Calu3 (cell line): ENCODE results near the gene TFDP3. TPM values are rescaled to one million over a fixed set of nuclear protein-coding genes. Genes with fewer than 3 reads are reported as not detected.

Experiments used
- Bru-seq: library from RNA; stranded (reverse); fragments of 400-500 nt; gene quantifications from one replicate; lab custom pipeline; 2021; lab: Mats Ljungman, UMichigan
- BruChase-seq, 2 experiments: library from RNA; stranded (reverse); fragments of 400-500 nt; gene quantifications; one replicate each; lab custom pipeline; 2021; lab: Mats Ljungman, UMichigan
- BruUV-seq: library from RNA; stranded (reverse); fragments of 400-500 nt; replicated peaks from 2 replicates; lab custom pipeline; 2021; lab: Mats Ljungman, UMichigan
- CTCF ChIA-PET: fragments of 300-600 bp; sonication (Branson Sonifier 250); formaldehyde crosslinking; loops from one replicate; lab custom pipeline; 2022; ENCODE audit warnings: antibody characterized with exemption; lab: Charles Lee
- DNase-seq: peaks from one replicate; pipeline ENCODE4 v3.0.0; 2022
- H3K27ac Mint-ChIP-seq: one replicate; pipeline ENCODE4 v1.8.0; 2022; ENCODE audit warnings: mixed read lengths; ENCODE audit not compliant: unreplicated experiment
- H3K27me3 Mint-ChIP-seq: one replicate; pipeline ENCODE4 v1.8.0; 2022; ENCODE audit warnings: mixed read lengths; ENCODE audit not compliant: unreplicated experiment
- H3K36me3 Mint-ChIP-seq: one replicate; pipeline ENCODE4 v1.8.0; 2022; ENCODE audit warnings: mild to moderate bottlenecking, moderate library complexity, mixed read lengths; ENCODE audit not compliant: insufficient read depth, unreplicated experiment
- H3K4me1 Mint-ChIP-seq: one replicate; pipeline ENCODE4 v1.8.0; 2022; ENCODE audit warnings: mild to moderate bottlenecking, low read depth, mixed read lengths; ENCODE audit not compliant: unreplicated experiment
- H3K4me3 Mint-ChIP-seq: one replicate; pipeline ENCODE4 v1.8.0; 2022; ENCODE audit warnings: mild to moderate bottlenecking, low read depth, moderate library complexity, mixed read lengths; ENCODE audit not compliant: unreplicated experiment
- H3K9me3 Mint-ChIP-seq: one replicate; pipeline ENCODE4 v1.8.0; 2022; ENCODE audit warnings: low read depth, mixed read lengths; ENCODE audit not compliant: unreplicated experiment
- intact Hi-C: fragments of 100-400 bp; cut with micrococcal nuclease; formaldehyde crosslinking; loops from one replicate; pipeline ENCODE4 v1.10.0; 2022; ENCODE audit not compliant: unreplicated experiment
- long read RNA-seq: library from polyadenylated mRNA; stranded (forward); transcript quantifications from one replicate; pipeline ENCODE4 v2.0.0, GENCODE V29; 2022
- total RNA-seq: library from RNA; stranded (reverse); gene quantifications from 2 replicates; pipeline ENCODE4 v1.2.3, GENCODE V29; 2022
- TF ChIP-seq, protein P1 (sequence below): fragments of 200-600 bp; IDR thresholded peaks from one replicate; pipeline ENCODE4 v1.8.0; 2022; ENCODE audit warnings: antibody characterized with exemption; ENCODE audit not compliant: unreplicated experiment

The TFDP3 gene, protein sequence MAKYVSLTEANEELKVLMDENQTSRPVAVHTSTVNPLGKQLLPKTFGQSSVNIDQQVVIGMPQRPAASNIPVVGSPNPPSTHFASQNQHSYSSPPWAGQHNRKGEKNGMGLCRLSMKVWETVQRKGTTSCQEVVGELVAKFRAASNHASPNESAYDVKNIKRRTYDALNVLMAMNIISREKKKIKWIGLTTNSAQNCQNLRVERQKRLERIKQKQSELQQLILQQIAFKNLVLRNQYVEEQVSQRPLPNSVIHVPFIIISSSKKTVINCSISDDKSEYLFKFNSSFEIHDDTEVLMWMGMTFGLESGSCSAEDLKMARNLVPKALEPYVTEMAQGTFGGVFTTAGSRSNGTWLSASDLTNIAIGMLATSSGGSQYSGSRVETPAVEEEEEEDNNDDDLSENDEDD
- not detected in 2 replicates for total RNA-seq
- not detected for Bru-seq, nascent RNA
- not detected for BruChase-seq, experiment 1, labeled RNA remaining after a 6-hour chase
- BruChase-seq, experiment 2, labeled RNA remaining after a 2-hour chase = percentile 18 among the genes with signal in this experiment
- long read RNA-seq = 0 reads

DNA sequence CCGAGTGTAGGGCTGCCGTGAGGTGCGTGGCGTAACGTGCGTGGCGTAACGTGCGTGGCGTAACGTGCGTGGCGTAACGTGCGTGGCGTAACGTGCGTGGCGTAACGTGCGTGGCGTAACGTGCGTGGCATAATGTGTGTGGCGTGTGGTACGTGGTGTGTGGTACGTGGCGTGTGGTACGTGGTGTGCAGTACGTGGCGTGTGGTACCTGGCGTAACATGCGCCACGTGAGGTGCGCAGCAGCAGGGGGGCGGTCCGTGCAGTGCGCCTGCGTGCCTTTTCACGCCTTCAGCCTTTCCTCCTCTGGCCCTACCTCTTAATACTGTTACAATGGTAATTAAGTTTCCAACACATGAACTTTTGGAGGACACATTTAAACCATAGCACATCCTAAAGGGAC, at the start of gene TFDP3:
TSS of gene TFDP3 (minus strand) at position 26 of the 400 bp plus-strand sequence. CDS start 95 bp downstream, outside the sequence.
- Mint-ChIP-seq H3K4me3 (no peak within 1 kb of the TSS), H3K9me3 (no peaks in the 10 kb centered on the region), H3K4me1 (no peaks in the 10 kb centered on the region), H3K36me3 (no peaks in the 10 kb centered on the region), H3K27ac (no peak within 1 kb of the TSS), H3K27me3 (no peaks in the 10 kb centered on the region)
- no peak for DNase-seq
- BruUV-seq = no TSS peak
- intact Hi-C loops = loop anchor here (5.0 kb wide), 1 partner anchor 46 kb away; no protein-coding TSS in a partner anchor
- CTCF ChIA-PET = no interaction called here
- TF ChIP-seq, protein P1, sequence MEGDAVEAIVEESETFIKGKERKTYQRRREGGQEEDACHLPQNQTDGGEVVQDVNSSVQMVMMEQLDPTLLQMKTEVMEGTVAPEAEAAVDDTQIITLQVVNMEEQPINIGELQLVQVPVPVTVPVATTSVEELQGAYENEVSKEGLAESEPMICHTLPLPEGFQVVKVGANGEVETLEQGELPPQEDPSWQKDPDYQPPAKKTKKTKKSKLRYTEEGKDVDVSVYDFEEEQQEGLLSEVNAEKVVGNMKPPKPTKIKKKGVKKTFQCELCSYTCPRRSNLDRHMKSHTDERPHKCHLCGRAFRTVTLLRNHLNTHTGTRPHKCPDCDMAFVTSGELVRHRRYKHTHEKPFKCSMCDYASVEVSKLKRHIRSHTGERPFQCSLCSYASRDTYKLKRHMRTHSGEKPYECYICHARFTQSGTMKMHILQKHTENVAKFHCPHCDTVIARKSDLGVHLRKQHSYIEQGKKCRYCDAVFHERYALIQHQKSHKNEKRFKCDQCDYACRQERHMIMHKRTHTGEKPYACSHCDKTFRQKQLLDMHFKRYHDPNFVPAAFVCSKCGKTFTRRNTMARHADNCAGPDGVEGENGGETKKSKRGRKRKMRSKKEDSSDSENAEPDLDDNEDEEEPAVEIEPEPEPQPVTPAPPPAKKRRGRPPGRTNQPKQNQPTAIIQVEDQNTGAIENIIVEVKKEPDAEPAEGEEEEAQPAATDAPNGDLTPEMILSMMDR = no peak

DNA sequence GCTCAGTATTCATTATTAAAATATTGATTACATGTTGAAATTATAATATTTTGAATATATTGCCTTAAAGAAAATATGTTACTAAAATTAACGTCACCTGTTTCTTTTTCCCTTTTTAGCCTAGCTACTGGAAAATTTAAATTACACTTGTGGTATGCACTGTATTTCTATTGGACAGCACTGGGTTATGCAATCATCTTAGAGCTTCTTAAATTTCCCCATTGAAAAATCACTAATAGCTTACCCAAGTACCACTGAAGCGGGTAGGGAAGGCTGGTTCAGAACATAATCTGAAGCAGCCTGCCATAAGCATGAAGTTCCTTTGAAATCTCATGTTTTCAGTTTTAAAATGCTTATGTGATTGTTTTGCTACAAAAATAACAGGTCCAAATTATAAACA, 49.5 kb upstream of the TFDP3 start:
- peaks cover 12% of the 10 kb centered on the region for H3K27me3 Mint-ChIP-seq
- no peak overlapping the region for H3K27ac Mint-ChIP-seq
- BruUV-seq = no TSS peak
- no peak overlapping the region for H3K4me3 Mint-ChIP-seq
- TF ChIP-seq, protein P1 = no peak
- no peaks in the 10 kb centered on the region for H3K9me3 Mint-ChIP-seq
- no peaks in the 10 kb centered on the region for H3K4me1 Mint-ChIP-seq
- H3K36me3 Mint-ChIP-seq = no peaks in the 10 kb centered on the region
- CTCF ChIA-PET = no interaction called here
- no peak for DNase-seq
- intact Hi-C loops = no loop called here

DNA sequence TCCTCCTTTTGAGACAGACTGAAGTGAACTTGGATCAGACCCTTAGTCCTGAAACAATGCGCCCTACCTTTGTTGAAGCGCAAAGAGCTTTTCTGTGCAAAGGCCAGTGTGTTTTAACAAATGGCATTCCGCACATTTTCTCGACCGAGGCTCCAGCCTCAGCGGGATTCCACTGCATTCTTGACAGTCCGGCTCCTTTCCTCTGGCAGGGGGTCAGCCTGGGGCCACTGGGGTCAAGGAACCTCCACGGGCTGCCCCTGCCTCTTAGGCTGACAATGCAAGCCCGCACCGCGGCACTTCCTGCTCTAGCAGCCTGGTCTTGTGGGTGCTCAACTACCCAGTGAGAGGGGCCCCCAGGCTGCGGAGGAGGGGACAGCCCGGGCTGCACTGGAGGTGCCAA, 47.2 kb upstream of the TFDP3 start:
- DNase-seq = no peak
- Mint-ChIP-seq H3K4me1 (no peaks in the 10 kb centered on the region), H3K4me3 (no peak overlapping the region), H3K36me3 (no peaks in the 10 kb centered on the region), H3K9me3 (no peaks in the 10 kb centered on the region), H3K27me3 (peaks cover 6% of the 10 kb centered on the region), H3K27ac (no peak overlapping the region)
- TF ChIP-seq, protein P1 = no peak
- intact Hi-C loops = no loop called here
- no TSS peak for BruUV-seq
- CTCF ChIA-PET = interaction anchor here (0.5 kb wide), 1 partner anchor 356 kb away, joined by 4 read pairs; no protein-coding TSS in a partner anchor

DNA sequence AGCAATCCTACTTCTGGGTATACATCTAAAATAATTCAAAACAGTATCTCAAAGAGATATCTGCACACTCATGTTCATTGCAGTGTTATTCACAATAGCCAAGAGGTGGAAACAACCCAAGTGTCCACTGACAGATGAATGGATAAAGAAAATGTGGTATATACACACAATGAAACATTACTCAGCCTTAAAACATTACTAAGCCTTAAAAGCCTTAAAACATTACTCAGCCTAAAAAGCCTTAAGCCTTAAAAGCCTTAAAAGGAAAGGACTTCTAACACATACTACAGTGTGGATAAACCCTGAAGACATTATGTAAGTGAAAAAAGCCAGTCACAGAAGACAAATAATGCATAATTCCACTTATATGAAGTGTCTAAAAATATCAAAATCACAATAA, 40.3 kb upstream of the TFDP3 start:
- DNase-seq = no peak
- TF ChIP-seq, protein P1 = no peak
- CTCF ChIA-PET = no interaction called here
- intact Hi-C loops = no loop called here
- no peak overlapping the region for H3K27ac Mint-ChIP-seq
- H3K4me3 Mint-ChIP-seq = no peak overlapping the region
- H3K27me3 Mint-ChIP-seq = no peaks in the 10 kb centered on the region
- no peaks in the 10 kb centered on the region for H3K9me3 Mint-ChIP-seq
- no peaks in the 10 kb centered on the region for H3K36me3 Mint-ChIP-seq
- H3K4me1 Mint-ChIP-seq = no peaks in the 10 kb centered on the region
- BruUV-seq = no TSS peak
